HG03066 (cell line): ENCODE data around the gene SRRM3.
"Not testable (repeated sequence)": the region's sequence is repeated elsewhere in the genome, so short reads cannot be mapped to it uniquely, and the experiment has no call there.

Source experiments
- ATAC-seq: cut with Tn5 transposase; IDR thresholded peaks from one replicate; pipeline ENCODE4 v1.9.1; 2021; ENCODE audit warnings: low read depth; ENCODE audit not compliant: unreplicated experiment

Gene SRRM3

GRCh38 chr7:76310102-76310957 lies 108.6 kb downstream of the SRRM3 start:
- no peak for ATAC-seq

GRCh38 chr7:76311838-76312237 lies 110.1 kb downstream of the SRRM3 start:
- not testable (repeated sequence) for ATAC-seq

GRCh38 chr7:76314042-76314721 lies 112.5 kb downstream of the SRRM3 start:
- ATAC-seq = no peak

GRCh38 chr7:76314740-76315139 lies 113.0 kb downstream of the SRRM3 start:
- not testable (repeated sequence) for ATAC-seq

GRCh38 chr7:76315364-76315763 lies 113.7 kb downstream of the SRRM3 start:
- no peak for ATAC-seq

- ATAC-seq = no peak
Observed at GRCh38 chr7:76316984-76317781, 115.5 kb downstream of the SRRM3 start.

- ATAC-seq = peak; percentile 85
Observed at GRCh38 chr7:76317782-76318487, 116.2 kb downstream of the SRRM3 start.

GRCh38 chr7:76318488-76319353 lies 117.0 kb downstream of the SRRM3 start:
- ATAC-seq = peak; percentile 48

GRCh38 chr7:76325092-76325491 lies 123.4 kb downstream of the SRRM3 start:
- no peak for ATAC-seq

- no peak for ATAC-seq
Observed at GRCh38 chr7:76325811-76326210, 124.1 kb downstream of the SRRM3 start.

- ATAC-seq = no peak
Observed at GRCh38 chr7:76326646-76327233, 125.0 kb downstream of the SRRM3 start.

- no peak for ATAC-seq
Observed at GRCh38 chr7:76327610-76328009, 125.9 kb downstream of the SRRM3 start.

- no peak for ATAC-seq
Observed at GRCh38 chr7:76328389-76328788, 126.7 kb downstream of the SRRM3 start.

GRCh38 chr7:76329479-76329878 lies 127.8 kb downstream of the SRRM3 start:
- no peak for ATAC-seq

GRCh38 chr7:76330261-76330660 lies 128.6 kb downstream of the SRRM3 start:
- no peak for ATAC-seq

GRCh38 chr7:76330673-76331072 lies 129.0 kb downstream of the SRRM3 start:
- ATAC-seq = no peak

GRCh38 chr7:76332078-76332477 lies 130.4 kb downstream of the SRRM3 start:
- no peak for ATAC-seq

GRCh38 chr7:76333511-76334101 lies 131.9 kb downstream of the SRRM3 start:
- ATAC-seq = no peak
